Body of pancreas (tissue), 4 donors: ENCODE data around the gene MFRP. TPM values are rescaled to one million over a fixed set of nuclear protein-coding genes. Genes with fewer than 3 reads are reported as not detected.

ENCODE experiments used
- ATAC-seq: fragments of 150-250 bp; one replicate; pipeline ENCODE4 v1.9.1; 2016
- DNase-seq, 4 donors: peaks; one replicate each; pipeline ENCODE4 v3.0.0-alpha.2; 2019
- H3K27ac ChIP-seq, 4 donors: fragments of 200-600 bp; sonication (generic); 1 replicate in 3 of 4; 2 replicates in 1 of 4; pipeline versions ENCODE4 v1.5.1 to v1.6.1; 2016 to 2019; ENCODE audit warnings: mild to moderate bottlenecking in 1 of 4, mixed read lengths in 1 of 4, moderate library complexity in 1 of 4
- H3K27me3 ChIP-seq, 2 donors: fragments of 200-600 bp; sonication (generic); one replicate each; pipeline ENCODE4 v1.6.0; 2016; ENCODE audit warnings: mild to moderate bottlenecking in 1 of 2
- H3K36me3 ChIP-seq, 2 donors: fragments of 200-600 bp; sonication (generic); replicated peaks in 1 of 2; 2 replicates each; pipeline ENCODE4 v1.5.1; 2016; ENCODE audit warnings: low read depth in 2 of 2; ENCODE audit not compliant: insufficient read depth in 1 of 2
- H3K4me1 ChIP-seq: fragments of 200-600 bp; sonication (generic); one replicate; pipeline ENCODE4 v1.6.0; 2016
- H3K4me3 ChIP-seq, 2 donors: fragments of 200-600 bp; sonication (generic); 1 replicate in 1 of 2; 2 replicates in 1 of 2; pipeline ENCODE4 v1.5.1; 2016 to 2019
- H3K9me3 ChIP-seq, 3 donors: fragments of 200-600 bp; sonication (generic); 1 replicate in 2 of 3; 2 replicates in 1 of 3; pipeline ENCODE4 v1.5.1; 2016
- CTCF ChIP-seq, 7 experiments: fragments of 450-650 bp in 4 of 7; fragments of 200-600 bp in 3 of 7; sonication (generic) in 3 of 7; IDR thresholded peaks; one replicate each; pipeline ENCODE4 v1.5.1; 2016 to 2019; ENCODE audit warnings: antibody characterized with exemption in 7 of 7
- POLR2A ChIP-seq, 3 donors: fragments of 450-650 bp; IDR thresholded peaks; one replicate each; pipeline ENCODE4 v1.6.1; 2016; ENCODE audit warnings: antibody characterized with exemption in 3 of 3, mild to moderate bottlenecking in 2 of 3
- WGBS, 2 donors: methylation state at CpG; one replicate each; pipeline ENCODE4 v1.1.5; 2017; 5-methylcytosine and 5-hydroxymethylcytosine counted together
- intact Hi-C: fragments of 100-400 bp; cut with DNase I; formaldehyde crosslinking; loops from one replicate; pipeline ENCODE4 v1.15.1; 2023
- total RNA-seq, 2 donors: library from RNA; depleted of rRNA; stranded (reverse); fragments of >200 nt; gene quantifications; one replicate each; pipeline ENCODE4 v1.1.0, GENCODE V29; 2016

MFRP gene
- total RNA-seq, 2 donors from 2014 or later = 0.52 TPM; not detected in 1

GRCh38 chr11:119314726-119315125 lies 31.8 kb downstream of the MFRP start:
- intact Hi-C loops = no loop called here
- DNase-seq = no peak
- no peaks in the 10 kb centered on the region for H3K36me3 ChIP-seq

GRCh38 chr11:119310682-119311052 lies 35.8 kb downstream of the MFRP start:
- no peak overlapping the region for H3K4me3 ChIP-seq
- WGBS, 2 donors = 78 to 82% methylated on average over 15 to 20 of the region's 20 CpGs
- intact Hi-C loops = no loop called here
- peaks cover 12% of the 10 kb centered on the region for H3K4me1 ChIP-seq
- ATAC-seq (no peak), DNase-seq (no peak)
- H3K27me3 ChIP-seq = peaks cover 0 to 7% of the 10 kb centered on the region in 2 donors
- no peaks in the 10 kb centered on the region for H3K9me3 ChIP-seq
- H3K27ac ChIP-seq = no peak overlapping the region
- H3K36me3 ChIP-seq = no peaks in the 10 kb centered on the region
- TF ChIP-seq CTCF (IDR thresholded peaks at IDR 0.05) (no peak), POLR2A (IDR thresholded peaks at IDR 0.05) (no peak)

More at GRCh38 chr11:119314726-119315125, 31.8 kb downstream of the MFRP start:
- 17 to 59% methylated on average over 1 to 18 of the region's 18 CpGs for WGBS, 2 donors
- TF ChIP-seq POLR2A (IDR thresholded peaks at IDR 0.05) (no peak), CTCF (IDR thresholded peaks at IDR 0.05) (no peak)
- Histone ChIP-seq H3K4me3 (no peak overlapping the region), H3K27ac (peak overlapping the region; percentile 74 to 80 (median 78)), H3K9me3 (no peaks in the 10 kb centered on the region), H3K4me1 (peaks cover 38% of the 10 kb centered on the region), H3K27me3 (peaks cover 0 to 7% of the 10 kb centered on the region in 2 donors)
- no peak for ATAC-seq

GRCh38 chr11:119309953-119310681 lies 36.4 kb downstream of the MFRP start:
- TF ChIP-seq CTCF (IDR thresholded peaks at IDR 0.05) (no peak), POLR2A (IDR thresholded peaks at IDR 0.05) (no peak)
- intact Hi-C loops = no loop called here
- DNase-seq (no peak), ATAC-seq (no peak)
- Histone ChIP-seq H3K27me3 (peaks cover 0 to 2% of the 10 kb centered on the region in 2 donors), H3K4me3 (no peak overlapping the region), H3K36me3 (no peaks in the 10 kb centered on the region), H3K9me3 (no peaks in the 10 kb centered on the region), H3K27ac (no peak overlapping the region), H3K4me1 (peaks cover 7% of the 10 kb centered on the region)
- WGBS, 2 donors = 76 to 82% methylated on average over 17 of the region's 17 CpGs

GRCh38 chr11:119309411-119309810 lies 37.1 kb downstream of the MFRP start:
- no peak for ATAC-seq
- H3K27me3 ChIP-seq = no peaks in the 10 kb centered on the region
- H3K36me3 ChIP-seq = no peaks in the 10 kb centered on the region
- H3K4me3 ChIP-seq = no peak overlapping the region
- intact Hi-C loops = no loop called here
- no peak overlapping the region for H3K27ac ChIP-seq
- H3K9me3 ChIP-seq = no peaks in the 10 kb centered on the region
- no peaks in the 10 kb centered on the region for H3K4me1 ChIP-seq
- TF ChIP-seq POLR2A (IDR thresholded peaks at IDR 0.05) (no peak), CTCF (IDR thresholded peaks at IDR 0.05) (no peak)
- WGBS, 2 donors = 75 to 89% methylated on average over 5 to 11 of the region's 11 CpGs
- no peak for DNase-seq

- no peak overlapping the region for H3K27ac ChIP-seq
- DNase-seq (no peak), ATAC-seq (no peak)
- no peaks in the 10 kb centered on the region for H3K36me3 ChIP-seq
- H3K9me3 ChIP-seq = no peaks in the 10 kb centered on the region
- no peak for TF ChIP-seq POLR2A (IDR thresholded peaks at IDR 0.05)
- no peak for TF ChIP-seq CTCF (IDR thresholded peaks at IDR 0.05)
- intact Hi-C loops = no loop called here
- no peaks in the 10 kb centered on the region for H3K4me1 ChIP-seq
- H3K4me3 ChIP-seq = no peak overlapping the region
- no peaks in the 10 kb centered on the region for H3K27me3 ChIP-seq
- 88 to 93% methylated on average over 5 of the region's 5 CpGs for WGBS, 2 donors
Observed at GRCh38 chr11:119307974-119308373, 38.5 kb downstream of the MFRP start.
